HepG2 (cell line): ENCODE measurements around the gene PITPNM2. TPM values are rescaled to one million over a fixed set of nuclear protein-coding genes. Genes with fewer than 3 reads are reported as not detected.

ENCODE experiments used
- ATAC-seq: fragments of 200-7000 bp; cut with Tn5 transposase; 3 replicates; pipeline ENCODE4 v1.9.1; 2020; ENCODE audit warnings: mild to moderate bottlenecking, moderate library complexity
- BruUV-seq: library from RNA; stranded (reverse); fragments of 400-500 nt; replicated peaks from 2 replicates; lab custom pipeline; 2021; lab: Mats Ljungman, UMichigan
- CTCF ChIA-PET: fragments of 300-600 bp; formaldehyde crosslinking; extraction: SDS; loops from one replicate; lab custom pipeline; 2021; ENCODE audit warnings: low total read pairs, inconsistent platforms, low intra/inter-chr PET ratio; lab: Yijun Ruan, JAX
- POLR2A ChIA-PET: fragments of 350-600 bp; sonication (Branson Sonifier 250); formaldehyde crosslinking; loops from one replicate; lab custom pipeline; 2020; ENCODE audit warnings: antibody characterized with exemption, inconsistent platforms; lab: Yijun Ruan, JAX
- DNase-seq: peaks from one replicate; pipeline ENCODE4 v3.0.0-alpha.2; 2015; ENCODE audit warnings: low spot score
- FAIRE-seq: peaks from 3 replicates; lab custom pipeline; 2011; peaks lifted over from hg19 to GRCh38; lab: Jason Lieb, UNC
- H2AFZ ChIP-seq: one replicate; pipeline ENCODE4 v1.6.1; 2011; ENCODE audit warnings: low read length, inconsistent platforms
- H3K27ac ChIP-seq: fragments of 300-600 bp; 3 replicates; pipeline ENCODE4 v1.8.0; 2011; ENCODE audit warnings: mixed run types, mild to moderate bottlenecking, mixed read lengths, low read length, inconsistent platforms; ENCODE audit not compliant: insufficient read depth; ENCODE audit errors: extremely low read length
- H3K27me3 ChIP-seq, 2 experiments: fragments of 200-600 bp in 1 of 2; 2 replicates in 1 of 2; 3 replicates in 1 of 2; pipeline versions ENCODE4 v1.6.0 to v1.8.0; 2011; ENCODE audit warnings: low read length in 2 of 2, mild to moderate bottlenecking in 2 of 2, moderate library complexity in 2 of 2, inconsistent platforms in 1 of 2; ENCODE audit not compliant: insufficient read depth in 2 of 2, control insufficient read depth in 1 of 2
- H3K36me3 ChIP-seq, 2 experiments: fragments of 200-600 bp in 1 of 2; replicated peaks in 1 of 2; 2 replicates in 1 of 2; 3 replicates in 1 of 2; pipeline versions ENCODE4 v1.5.1 to v1.8.0; 2011; ENCODE audit warnings: low read length in 2 of 2, inconsistent platforms in 1 of 2; ENCODE audit not compliant: insufficient read depth in 2 of 2, control insufficient read depth in 1 of 2
- H3K4me1 ChIP-seq: 2 replicates; pipeline ENCODE4 v1.5.1; 2012; ENCODE audit warnings: low read length, inconsistent platforms; ENCODE audit not compliant: insufficient read depth
- H3K4me2 ChIP-seq: 2 replicates; pipeline ENCODE4 v1.6.0; 2011; ENCODE audit warnings: low read depth, low read length, inconsistent platforms
- H3K4me3 ChIP-seq, 3 experiments: fragments of 200-600 bp in 1 of 3; sonication (generic), shearing (Covaris generic) in 1 of 3; replicated peaks in 1 of 3; 2 replicates each; pipeline ENCODE4 v1.5.1; 2011 to 2016; ENCODE audit warnings: low read length in 3 of 3, inconsistent platforms in 2 of 3, low read depth in 2 of 3, mild to moderate bottlenecking in 2 of 3, control low read depth in 1 of 3, mixed read lengths in 1 of 3; ENCODE audit not compliant: insufficient read depth in 1 of 3
- H3K79me2 ChIP-seq: one replicate; pipeline ENCODE4 v1.6.1; 2011; ENCODE audit warnings: low read length, inconsistent platforms; ENCODE audit not compliant: insufficient read depth
- H3K9ac ChIP-seq: 2 replicates; pipeline ENCODE4 v1.6.0; 2011; ENCODE audit warnings: mild to moderate bottlenecking, low read depth, low read length, inconsistent platforms; ENCODE audit not compliant: insufficient read depth
- H3K9me3 ChIP-seq: 2 replicates; pipeline ENCODE4 v1.5.1; 2012; ENCODE audit warnings: mild to moderate bottlenecking, low read length
- H4K20me1 ChIP-seq: 2 replicates; pipeline ENCODE4 v1.6.0; 2011; ENCODE audit warnings: inconsistent platforms, mild to moderate bottlenecking, low read length, moderate library complexity; ENCODE audit not compliant: insufficient read depth
- ATF1 ChIP-seq: IDR thresholded peaks from 2 replicates; pipeline ENCODE4 v1.6.1; 2016; ENCODE audit warnings: mild to moderate bottlenecking, control low read depth
- HCFC1 ChIP-seq: fragments of 150-350 bp; IDR thresholded peaks from 2 replicates; pipeline ENCODE4 v1.6.1; 2014; ENCODE audit warnings: low read depth, low read length
- SMARCE1 ChIP-seq: fragments of 450-650 bp; IDR thresholded peaks from 2 replicates; pipeline ENCODE4 v1.6.1; 2017; ENCODE audit warnings: borderline replicate concordance
- WGBS: methylation state at CpG from one replicate; pipeline ENCODE4 v1.1.6; 2017; ENCODE audit warnings: low lambda C conversion rate; 5-methylcytosine and 5-hydroxymethylcytosine counted together
- in situ Hi-C: cut with HindIII; loops from 2 replicates; pipeline ENCODE4 v1.10.0; 2017; ENCODE audit warnings: low pct_unique_long_range_greater_than_20kb; ENCODE audit not compliant: extremely low pct_ligation_motif_present
- intact Hi-C: fragments of 100-400 bp; cut with micrococcal nuclease; formaldehyde crosslinking; loops from one replicate; pipeline ENCODE4 v1.10.0; 2022; ENCODE audit not compliant: unreplicated experiment
- polyA plus RNA-seq, 8 experiments: library from polyadenylated mRNA; depleted of rRNA in 3 of 8; stranded (reverse) in 7 of 8; unstranded in 1 of 8; fragments of >200 nt; fragmentation: Illumina TruSeq in 4 of 8; extraction: Trizol in 4 of 8; gene quantifications; 2 replicates each; pipeline versions ENCODE4 v1.2.1 to v1.2.3, GENCODE V29; 2011 to 2016; ENCODE audit warnings: low read depth in 4 of 8, missing spikeins in 1 of 8, mixed read lengths in 1 of 8; ENCODE audit not compliant: insufficient read depth in 1 of 8
- total RNA-seq, 5 experiments: library from RNA; depleted of rRNA; stranded (reverse); fragments of >200 nt; fragmentation: Illumina TruSeq; extraction: Trizol; gene quantifications; 2 replicates each; pipeline ENCODE4 v1.2.3, GENCODE V29; 2016; ENCODE audit warnings: low read depth in 1 of 5
- TF ChIP-seq, protein P1 (sequence below): sonication (generic); formaldehyde crosslinking; IDR thresholded peaks from 2 replicates; pipeline ENCODE4 v1.8.1; 2022; ENCODE audit warnings: mild to moderate bottlenecking, missing genetic modification reagents
- TF ChIP-seq, protein P2 (sequence below): sonication (generic); formaldehyde crosslinking; IDR thresholded peaks from 2 replicates; pipeline ENCODE4 v1.8.0; 2022; ENCODE audit warnings: missing genetic modification reagents, mild to moderate bottlenecking, inconsistent platforms, borderline replicate concordance
- TF ChIP-seq, protein P3 (sequence below): fragments of 450-650 bp; IDR thresholded peaks from 2 replicates; pipeline ENCODE4 v1.6.1; 2017

The PITPNM2 gene
- total and polyA plus RNA-seq, 2 of the 13 experiments (the other 11 are each of a cell fraction or from before 2014, with no cell fraction given): 4.2 to 5.3 TPM

DNA sequence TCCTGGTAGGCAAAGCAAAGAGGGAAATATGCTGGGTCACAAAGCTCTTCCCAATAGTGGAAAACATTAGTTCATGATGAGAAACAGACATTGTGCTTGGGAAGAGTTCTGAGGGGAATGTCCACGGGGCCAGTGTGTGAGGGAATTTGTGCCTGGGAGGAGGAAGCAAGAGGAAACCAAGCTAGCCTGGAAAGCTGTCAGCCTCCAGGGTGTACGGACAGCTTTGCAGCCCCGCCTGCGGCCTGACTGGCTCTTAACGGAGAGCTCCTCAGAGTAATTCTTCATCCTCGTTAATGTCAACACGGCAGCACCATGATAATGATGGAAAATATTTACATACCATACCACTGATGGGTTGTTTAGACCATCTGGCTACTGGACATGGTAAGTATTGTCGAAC lies 32.4 kb downstream of the PITPNM2 start:
- Histone ChIP-seq H3K27me3 (no peaks in the 10 kb centered on the region), H3K9me3 (no peaks in the 10 kb centered on the region), H3K4me3 (no peak overlapping the region), H3K4me1 (peaks cover 24% of the 10 kb centered on the region), H3K4me2 (no peak overlapping the region), H2AFZ (no peak overlapping the region), H3K36me3 (no peaks in the 10 kb centered on the region; a peak in 1 of 5 replicates), H3K79me2 (peaks cover 5% of the 10 kb centered on the region), H3K27ac (no peak overlapping the region), H3K9ac (no peak overlapping the region), H4K20me1 (no peaks in the 10 kb centered on the region)
- 95% methylated on average over 3 of the region's 8 CpGs for WGBS
- TF ChIP-seq ATF1: no peak
- TF ChIP-seq SMARCE1: no peak
- TF ChIP-seq, protein P1, sequence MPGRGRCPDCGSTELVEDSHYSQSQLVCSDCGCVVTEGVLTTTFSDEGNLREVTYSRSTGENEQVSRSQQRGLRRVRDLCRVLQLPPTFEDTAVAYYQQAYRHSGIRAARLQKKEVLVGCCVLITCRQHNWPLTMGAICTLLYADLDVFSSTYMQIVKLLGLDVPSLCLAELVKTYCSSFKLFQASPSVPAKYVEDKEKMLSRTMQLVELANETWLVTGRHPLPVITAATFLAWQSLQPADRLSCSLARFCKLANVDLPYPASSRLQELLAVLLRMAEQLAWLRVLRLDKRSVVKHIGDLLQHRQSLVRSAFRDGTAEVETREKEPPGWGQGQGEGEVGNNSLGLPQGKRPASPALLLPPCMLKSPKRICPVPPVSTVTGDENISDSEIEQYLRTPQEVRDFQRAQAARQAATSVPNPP (CRISPR knock-in tag): no peak
- BruUV-seq: no TSS peak
- FAIRE-seq: no peak
- in situ Hi-C loops: no loop called here
- intact Hi-C loops: no loop called here
- no peak for ATAC-seq
- POLR2A ChIA-PET: no interaction called here
- CTCF ChIA-PET: no interaction called here
- DNase-seq: no peak

DNA sequence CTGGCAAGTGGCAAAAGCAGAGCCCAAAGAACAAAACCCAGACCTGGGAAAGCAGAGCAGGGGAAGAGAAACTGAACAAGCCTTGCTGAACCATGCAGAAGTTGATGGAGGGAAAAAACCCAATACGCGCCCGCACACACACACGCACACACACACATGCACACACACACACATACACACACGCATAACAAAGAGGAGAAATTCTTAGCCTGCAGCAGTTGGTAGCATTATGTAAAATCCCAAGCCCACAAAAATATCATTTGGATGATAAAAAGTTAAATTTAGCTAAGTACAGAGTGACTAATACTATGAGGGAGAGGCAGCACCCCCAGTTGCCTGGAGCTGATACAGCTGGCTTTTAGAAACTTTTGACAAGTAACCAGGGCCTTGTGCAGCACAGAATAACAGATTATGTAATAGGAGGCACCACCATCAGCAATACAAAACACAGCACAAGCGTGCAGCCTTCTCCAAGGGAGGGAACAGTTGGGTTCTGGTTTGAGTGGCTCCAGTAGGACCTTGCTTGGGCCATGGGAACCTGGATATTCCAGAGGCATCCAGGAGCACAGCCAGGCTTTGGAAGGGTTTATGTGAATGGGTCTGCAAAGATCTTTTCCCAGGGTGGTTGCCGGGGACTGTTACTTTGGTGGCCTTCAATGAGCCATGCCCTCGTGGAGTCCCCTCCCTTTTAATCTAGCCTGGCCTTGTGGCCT lies 35.3 kb downstream of the PITPNM2 start:
- H4K20me1 ChIP-seq: no peaks in the 10 kb centered on the region
- H3K9ac ChIP-seq: no peak overlapping the region
- H3K27ac ChIP-seq: no peak overlapping the region
- no peaks in the 10 kb centered on the region for H3K9me3 ChIP-seq
- no peak for FAIRE-seq
- intact Hi-C loops (no loop called here), in situ Hi-C loops (no loop called here)
- no peak for ATAC-seq
- BruUV-seq: no TSS peak
- H3K4me1 ChIP-seq: peaks cover 20% of the 10 kb centered on the region
- H3K4me3 ChIP-seq: no peak overlapping the region
- H3K4me2 ChIP-seq: no peak overlapping the region
- WGBS: 96% methylated on average over 7 of the region's 8 CpGs
- DNase-seq: no peak
- POLR2A ChIA-PET: interaction anchor here (0.5 kb wide), 1 partner anchor 28 kb away, joined by 3 read pairs; no protein-coding TSS in a partner anchor
- CTCF ChIA-PET: no interaction called here
- H3K36me3 ChIP-seq: no peaks in the 10 kb centered on the region; a peak in 1 of 5 replicates
- TF ChIP-seq, protein P2, sequence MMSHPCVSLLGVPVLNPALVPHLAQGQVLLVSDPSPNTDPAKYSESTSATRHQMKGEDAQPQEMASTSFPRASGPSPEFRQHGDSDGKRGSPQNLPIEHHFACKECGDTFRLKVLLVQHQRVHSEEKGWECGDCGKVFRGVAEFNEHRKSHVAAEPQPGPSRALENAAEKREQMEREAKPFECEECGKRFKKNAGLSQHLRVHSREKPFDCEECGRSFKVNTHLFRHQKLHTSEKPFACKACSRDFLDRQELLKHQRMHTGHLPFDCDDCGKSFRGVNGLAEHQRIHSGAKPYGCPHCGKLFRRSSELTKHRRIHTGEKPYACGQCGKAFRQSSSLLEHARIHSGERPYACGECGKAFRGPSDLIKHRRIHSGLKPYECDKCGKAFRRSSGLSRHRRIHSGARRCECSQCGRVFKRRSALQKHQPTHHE (CRISPR knock-in tag): no peak
- no peak for TF ChIP-seq HCFC1
- TF ChIP-seq, protein P3, sequence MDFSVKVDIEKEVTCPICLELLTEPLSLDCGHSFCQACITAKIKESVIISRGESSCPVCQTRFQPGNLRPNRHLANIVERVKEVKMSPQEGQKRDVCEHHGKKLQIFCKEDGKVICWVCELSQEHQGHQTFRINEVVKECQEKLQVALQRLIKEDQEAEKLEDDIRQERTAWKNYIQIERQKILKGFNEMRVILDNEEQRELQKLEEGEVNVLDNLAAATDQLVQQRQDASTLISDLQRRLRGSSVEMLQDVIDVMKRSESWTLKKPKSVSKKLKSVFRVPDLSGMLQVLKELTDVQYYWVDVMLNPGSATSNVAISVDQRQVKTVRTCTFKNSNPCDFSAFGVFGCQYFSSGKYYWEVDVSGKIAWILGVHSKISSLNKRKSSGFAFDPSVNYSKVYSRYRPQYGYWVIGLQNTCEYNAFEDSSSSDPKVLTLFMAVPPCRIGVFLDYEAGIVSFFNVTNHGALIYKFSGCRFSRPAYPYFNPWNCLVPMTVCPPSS: no peak
- no peaks in the 10 kb centered on the region for H3K27me3 ChIP-seq
- H2AFZ ChIP-seq: no peak overlapping the region
- H3K79me2 ChIP-seq: peaks cover 5% of the 10 kb centered on the region
